HPDE6-E6E7 (cell line): Measurements from ENCODE around the gene OR52B2.
"Not testable (repeated sequence)": the region's sequence is repeated elsewhere in the genome, so short reads cannot be mapped to it uniquely, and the experiment has no call there.

Experiments used
- DNase-seq: peaks from one replicate; pipeline ENCODE4 v3.0.0; 2011; ENCODE audit warnings: missing footprints; ENCODE audit errors: extremely low spot score

OR52B2 gene

DNA sequence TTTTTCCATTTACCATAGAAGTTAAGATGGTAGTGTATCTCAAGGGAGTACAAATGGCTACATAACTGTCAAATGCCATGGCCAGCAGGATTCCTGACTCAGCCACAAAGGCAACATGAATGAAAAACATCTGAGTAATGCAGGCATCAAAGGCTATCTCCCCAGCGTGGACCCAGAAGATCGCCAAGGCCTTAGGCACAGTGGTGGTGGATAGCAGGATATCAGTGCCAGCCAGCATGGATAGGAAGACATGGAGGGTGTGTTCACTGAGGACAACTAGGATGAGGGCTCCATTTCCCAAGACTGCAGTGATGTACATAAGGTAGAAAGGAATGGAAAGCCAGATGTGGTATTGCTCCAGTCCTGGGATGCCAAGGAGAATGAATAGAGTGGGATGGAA, 18.0 kb downstream of the OR52B2 start:
- no peak for DNase-seq

DNA sequence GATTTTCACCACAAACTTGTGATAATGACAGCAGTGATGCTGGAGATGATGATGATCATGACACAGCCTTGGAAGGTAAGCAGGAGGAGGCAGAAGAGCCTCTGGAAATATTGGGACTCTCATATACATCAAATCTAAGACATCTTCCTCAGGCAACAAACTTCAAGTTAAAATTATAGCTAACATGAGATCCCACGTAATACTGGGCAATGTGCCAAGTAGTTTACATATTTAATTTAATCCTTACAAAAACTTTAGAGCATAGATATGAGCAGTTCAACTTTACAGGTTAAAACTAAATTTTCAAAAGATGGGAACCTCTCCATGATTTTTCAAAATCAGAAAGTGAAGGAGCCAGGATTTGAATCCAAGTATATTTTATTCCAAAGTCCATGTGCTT, 19.0 kb downstream of the OR52B2 start:
- DNase-seq, result no peak

DNA sequence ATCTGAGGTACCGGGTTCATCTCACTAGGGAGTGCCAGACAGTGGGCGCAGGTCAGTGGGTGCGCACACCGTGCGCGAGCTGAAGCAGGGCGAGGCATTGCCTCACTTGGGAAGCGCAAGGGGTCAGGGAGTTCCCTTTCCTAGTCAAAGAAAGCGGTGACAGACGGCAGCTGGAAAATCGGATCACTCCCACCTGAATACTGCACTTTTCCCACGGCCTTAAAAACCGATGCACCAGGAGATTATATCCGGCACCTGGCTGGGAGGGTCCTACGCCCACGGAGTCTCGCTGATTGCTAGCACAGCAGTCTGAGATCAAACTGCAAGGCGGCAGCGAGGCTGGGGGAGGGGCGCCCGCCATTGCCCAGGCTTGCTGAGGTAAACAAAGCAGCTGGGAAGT, 26.4 kb downstream of the OR52B2 start:
- not testable (repeated sequence) for DNase-seq

GRCh38 chr11:6142936-6143335, 27.2 kb downstream of the OR52B2 start:
- DNase-seq, result no peak

DNA sequence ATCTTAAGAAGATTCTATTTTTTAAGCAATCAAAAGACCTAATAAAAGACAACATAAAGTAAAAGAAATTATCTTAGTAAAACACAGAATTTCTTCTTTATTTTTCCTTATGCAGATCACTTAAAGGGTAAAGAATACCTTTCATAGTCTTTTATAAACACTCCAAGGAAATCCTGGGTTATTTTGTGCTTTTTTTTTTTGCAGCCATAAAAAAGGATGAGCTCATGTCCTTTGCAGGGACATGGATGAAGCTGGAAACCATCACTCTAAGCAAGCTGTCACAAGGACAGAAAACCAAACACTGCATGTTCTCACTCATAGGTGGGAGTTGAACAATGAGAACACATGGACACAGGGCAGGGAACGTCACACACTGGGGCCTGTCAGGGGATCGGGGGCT, 34.2 kb downstream of the OR52B2 start:
- not testable (repeated sequence) for DNase-seq

GRCh38 chr11:6132431-6132830, 37.7 kb downstream of the OR52B2 start:
- DNase-seq, result no peak

- no peak for DNase-seq
These were observed 40.5 kb downstream of the OR52B2 start for GRCh38 chr11:6129635-6130034.

DNA sequence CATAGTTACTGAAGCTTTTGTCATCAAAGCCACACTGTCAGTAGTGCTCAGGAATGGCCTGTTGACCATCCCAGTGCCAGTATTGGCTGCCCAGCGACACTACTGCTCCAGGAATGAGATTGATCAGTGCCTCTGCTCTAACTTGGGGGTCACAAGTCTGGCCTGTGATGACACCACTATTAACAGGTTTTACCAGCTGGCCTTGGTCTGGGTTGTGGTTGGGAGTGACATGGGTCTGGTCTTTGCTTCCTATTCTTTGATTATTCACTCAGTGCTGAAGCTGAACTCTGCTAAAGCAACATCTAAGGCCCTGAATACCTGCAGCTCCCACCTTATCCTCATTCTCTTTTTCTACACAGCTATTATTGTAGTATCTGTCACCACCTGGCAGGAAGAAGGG, 41.1 kb downstream of the OR52B2 start:
- no peak for DNase-seq

DNA sequence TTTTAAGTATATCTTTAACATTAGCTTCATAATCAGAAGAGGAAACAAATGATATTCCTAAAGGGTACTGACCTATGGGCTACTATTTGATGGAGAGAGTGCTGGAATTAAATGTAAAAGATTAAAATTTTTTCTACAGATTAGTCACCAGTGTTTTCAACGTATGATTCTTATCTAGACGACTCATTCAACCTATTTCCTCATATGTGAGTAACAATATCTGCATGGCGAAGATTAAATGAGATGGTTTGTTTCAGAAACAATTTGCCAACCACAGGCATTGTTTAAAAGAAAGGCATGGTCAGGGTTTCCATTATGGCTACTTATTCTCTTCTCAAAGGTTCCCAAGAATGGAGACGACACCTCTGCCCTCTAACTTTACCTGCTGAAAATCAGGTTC, 42.2 kb downstream of the OR52B2 start:
- DNase-seq, result no peak

- DNase-seq, result no peak
These were observed 45.9 kb downstream of the OR52B2 start for GRCh38 chr11:6124245-6124644.
